Thyroid gland (tissue), 4 donors: ENCODE results near the gene DTD1. TPM values are rescaled to one million over a fixed set of nuclear protein-coding genes. Genes with fewer than 3 reads are reported as not detected.

Source experiments
- DNase-seq, 2 donors: peaks; one replicate each; pipeline ENCODE4 v3.0.0-alpha.2; 2019
- H3K27ac ChIP-seq, 3 donors: fragments of 200-600 bp; sonication (generic); 1 replicate in 2 of 3; 2 replicates in 1 of 3; pipeline ENCODE4 v1.5.1; 2016 to 2019; ENCODE audit warnings: mild to moderate bottlenecking in 1 of 3, moderate library complexity in 1 of 3
- H3K27me3 ChIP-seq: fragments of 200-600 bp; sonication (generic); one replicate; pipeline ENCODE4 v1.5.1; 2019
- H3K36me3 ChIP-seq, 2 donors: fragments of 200-600 bp; sonication (generic); one replicate each; pipeline ENCODE4 v1.5.1; 2016 to 2019
- H3K4me1 ChIP-seq, 2 donors: fragments of 200-600 bp; sonication (generic); one replicate each; pipeline ENCODE4 v1.5.1; 2017 to 2019
- H3K4me3 ChIP-seq, 3 donors: fragments of 200-600 bp; sonication (generic); replicated peaks in 1 of 3; 1 replicate in 2 of 3; 2 replicates in 1 of 3; pipeline ENCODE4 v1.5.1; 2016; ENCODE audit warnings: mild to moderate bottlenecking in 1 of 3
- H3K9me3 ChIP-seq: fragments of 200-600 bp; sonication (generic); one replicate; pipeline ENCODE4 v1.5.1; 2017
- CTCF ChIP-seq, 6 experiments: fragments of 200-600 bp in 3 of 6; fragments of 450-650 bp in 3 of 6; sonication (generic) in 3 of 6; IDR thresholded peaks; one replicate each; pipeline ENCODE4 v1.5.1; 2016 to 2019; ENCODE audit warnings: antibody characterized with exemption in 6 of 6, mild to moderate bottlenecking in 2 of 6, inconsistent platforms in 1 of 6, moderate library complexity in 1 of 6
- POLR2A ChIP-seq, 2 donors: fragments of 450-650 bp; IDR thresholded peaks; one replicate each; pipeline ENCODE4 v1.6.1; 2017; ENCODE audit warnings: antibody characterized with exemption in 2 of 2, mild to moderate bottlenecking in 2 of 2, moderate library complexity in 1 of 2
- WGBS, 2 donors: methylation state at CpG; one replicate each; pipeline ENCODE4 v1.1.5; 2017; 5-methylcytosine and 5-hydroxymethylcytosine counted together
- intact Hi-C: fragments of 100-400 bp; cut with DNase I; formaldehyde crosslinking; loops from one replicate; pipeline ENCODE4 v1.15.1; 2023
- total RNA-seq, 4 donors: library from RNA; depleted of rRNA; stranded (reverse); fragments of >200 nt; gene quantifications; one replicate each; pipeline ENCODE4 v1.2.3, GENCODE V29; 2016

DTD1 gene
- total RNA-seq, 4 donors from 2014 or later = 42.7 to 57.6 (median 52.4) TPM

- no peak overlapping the region for H3K27ac ChIP-seq
- intact Hi-C loops = no loop called here
- DNase-seq = no peak
- no peak for TF ChIP-seq POLR2A (IDR thresholded peaks at IDR 0.05)
- TF ChIP-seq CTCF (IDR thresholded peaks at IDR 0.05) = no peak
- H3K9me3 ChIP-seq = no peaks in the 10 kb centered on the region
- WGBS, 2 donors = 87 to 94% methylated on average over 5 of the region's 5 CpGs
- H3K27me3 ChIP-seq = no peaks in the 10 kb centered on the region
- no peaks in the 10 kb centered on the region for H3K4me1 ChIP-seq
- H3K36me3 ChIP-seq = no peaks in the 10 kb centered on the region
- H3K4me3 ChIP-seq = no peak overlapping the region
Observed at GRCh38 chr20:18637224-18637623, 49.4 kb downstream of the DTD1 start.

DNA sequence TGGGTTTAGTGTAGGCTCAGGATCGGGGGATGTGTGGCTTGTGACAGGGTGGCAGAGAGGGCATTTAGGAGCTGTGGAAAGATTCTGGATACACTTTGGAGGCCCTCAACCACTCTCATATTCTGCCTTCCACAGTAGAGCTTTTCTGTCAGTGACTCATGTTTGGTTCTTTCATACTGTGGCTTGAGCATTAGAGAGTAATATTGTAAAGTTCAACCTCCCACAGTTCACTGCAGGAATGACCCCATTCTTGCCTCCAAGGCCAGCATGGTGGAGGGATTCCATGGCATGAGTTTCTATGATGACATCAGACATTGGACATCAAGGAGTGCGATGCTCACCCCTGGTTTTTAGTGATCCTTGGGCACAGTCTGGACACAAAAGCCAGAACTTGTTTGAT lies 50.9 kb downstream of the DTD1 start:
- 91 to 98% methylated on average over 2 of the region's 2 CpGs for WGBS, 2 donors
- TF ChIP-seq POLR2A (IDR thresholded peaks at IDR 0.05) (no peak), CTCF (IDR thresholded peaks at IDR 0.05) (no peak)
- Histone ChIP-seq H3K27ac (no peak overlapping the region), H3K4me3 (no peak overlapping the region), H3K4me1 (no peaks in the 10 kb centered on the region), H3K27me3 (no peaks in the 10 kb centered on the region), H3K36me3 (no peaks in the 10 kb centered on the region), H3K9me3 (no peaks in the 10 kb centered on the region)
- DNase-seq = no peak
- intact Hi-C loops = no loop called here

DNA sequence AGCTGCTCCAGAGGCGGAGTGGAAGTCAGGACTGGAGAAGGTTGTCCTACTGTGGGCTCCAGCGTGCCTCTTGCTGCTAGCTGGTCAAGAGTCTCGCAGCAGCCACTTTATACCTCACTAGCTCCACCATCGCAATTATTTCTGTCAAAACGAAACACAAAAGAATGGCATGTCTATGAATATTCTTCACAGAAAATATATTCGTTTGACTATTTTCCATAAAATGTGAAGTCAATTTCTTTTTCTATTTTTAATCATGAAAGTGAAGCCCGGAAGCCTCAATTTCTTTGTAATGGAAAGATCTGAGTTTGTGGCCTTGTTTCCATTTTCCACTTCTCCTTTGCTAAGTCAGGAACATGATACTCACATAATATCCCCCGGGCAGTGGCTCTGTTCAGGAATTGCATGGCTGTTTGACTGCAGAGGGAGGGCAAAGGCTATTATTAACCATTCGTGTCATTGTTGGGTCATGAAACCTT lies 51.7 kb downstream of the DTD1 start:
- DNase-seq = no peak
- Histone ChIP-seq H3K27ac (peak overlapping the region in 1 of 3 donors; percentile 6), H3K4me3 (no peak overlapping the region), H3K36me3 (no peaks in the 10 kb centered on the region), H3K9me3 (no peaks in the 10 kb centered on the region), H3K27me3 (no peaks in the 10 kb centered on the region), H3K4me1 (no peaks in the 10 kb centered on the region)
- no peak for TF ChIP-seq POLR2A (IDR thresholded peaks at IDR 0.05)
- no peak for TF ChIP-seq CTCF (IDR thresholded peaks at IDR 0.05)
- 68 to 78% methylated on average over 9 of the region's 9 CpGs for WGBS, 2 donors
- intact Hi-C loops = no loop called here

DNA sequence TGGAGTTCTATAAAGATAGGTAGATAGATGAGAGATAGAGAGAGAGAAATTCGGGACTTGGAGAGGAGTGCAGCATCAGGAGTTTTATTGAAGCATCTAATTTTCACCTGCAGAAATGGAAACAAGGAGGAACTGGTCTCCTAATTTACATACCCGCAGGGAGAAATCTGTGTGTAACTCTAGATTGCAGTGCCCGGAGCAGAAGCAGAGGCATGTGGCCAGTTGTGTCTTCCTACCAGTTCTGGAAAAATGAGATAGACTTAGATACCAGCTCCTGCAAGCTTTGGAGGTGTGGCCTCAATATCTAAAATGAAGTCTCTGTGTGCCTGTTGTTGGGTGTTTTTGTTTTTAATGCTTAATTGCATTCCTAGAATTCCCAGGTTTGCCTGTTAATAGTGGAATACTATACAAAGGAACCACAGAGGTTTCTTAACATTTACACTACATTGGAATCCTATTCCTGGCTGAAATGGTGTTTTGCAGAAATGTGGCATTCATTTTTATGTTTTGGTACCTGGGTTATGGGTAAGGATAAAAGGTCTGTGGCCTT lies 57.4 kb downstream of the DTD1 start:
- Histone ChIP-seq H3K27ac (no peak overlapping the region), H3K27me3 (no peaks in the 10 kb centered on the region), H3K9me3 (no peaks in the 10 kb centered on the region), H3K4me3 (no peak overlapping the region), H3K36me3 (no peaks in the 10 kb centered on the region), H3K4me1 (no peaks in the 10 kb centered on the region)
- DNase-seq = no peak
- TF ChIP-seq CTCF (IDR thresholded peaks at IDR 0.05) (no peak), POLR2A (IDR thresholded peaks at IDR 0.05) (no peak)
- intact Hi-C loops = no loop called here
- WGBS, 2 donors = 87 to 90% methylated on average over 3 of the region's 3 CpGs

DNA sequence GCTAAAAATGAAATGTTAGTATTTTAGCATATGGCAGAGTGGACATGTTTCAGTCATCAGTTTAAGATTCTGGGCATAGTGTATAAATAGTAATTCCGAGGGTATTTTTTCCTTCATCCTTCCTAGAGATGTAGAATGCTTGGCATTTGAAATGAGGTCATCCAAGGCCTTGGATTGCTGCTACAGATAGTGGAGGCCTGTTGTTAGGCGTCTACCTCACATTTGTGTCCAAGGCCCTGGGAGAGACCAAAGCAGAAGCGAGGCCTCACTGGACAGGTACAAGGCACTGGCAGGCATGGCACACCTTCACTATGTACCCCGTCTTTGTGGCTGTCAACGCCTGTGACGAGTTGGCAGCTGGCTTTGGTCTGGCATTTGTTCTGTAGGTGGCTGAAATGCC lies 58.0 kb downstream of the DTD1 start:
- Histone ChIP-seq H3K27ac (no peak overlapping the region), H3K27me3 (no peaks in the 10 kb centered on the region), H3K36me3 (no peaks in the 10 kb centered on the region), H3K4me3 (no peak overlapping the region), H3K9me3 (no peaks in the 10 kb centered on the region), H3K4me1 (no peaks in the 10 kb centered on the region)
- intact Hi-C loops = no loop called here
- DNase-seq = no peak
- TF ChIP-seq CTCF (IDR thresholded peaks at IDR 0.05) = no peak
- TF ChIP-seq POLR2A (IDR thresholded peaks at IDR 0.05) = no peak
- 93 to 96% methylated on average over 6 of the region's 6 CpGs for WGBS, 2 donors
